ENCODE measurements around the gene ANO7. TPM values are rescaled to one million over a fixed set of nuclear protein-coding genes. Genes with fewer than 3 reads are reported as not detected.

The ANO7 gene
- total RNA-seq, 2 experiments from 2014 or later: 0.16 to 0.46 TPM

DNA sequence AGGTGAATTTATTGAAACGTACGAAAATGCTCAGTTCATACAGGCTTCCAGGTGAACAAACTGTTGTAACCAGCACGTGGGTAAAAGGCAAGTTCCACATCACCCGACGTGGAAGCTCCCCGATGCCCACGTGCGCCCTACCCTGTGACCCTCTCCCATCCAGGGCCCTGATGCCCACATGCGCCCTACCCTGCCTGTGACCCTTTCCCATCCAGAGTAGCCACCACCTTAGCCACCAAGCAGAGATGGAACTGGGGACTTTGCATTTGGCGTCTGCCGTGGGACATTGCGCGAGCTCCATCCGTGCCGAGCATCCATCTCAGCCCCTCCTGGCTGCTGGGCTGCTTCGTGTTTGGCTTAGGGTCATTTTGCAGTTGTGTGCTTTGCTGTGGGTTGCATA lies 37.5 kb downstream of the ANO7 start:
- ChIA-PET POLR2A (interaction anchor here (0.5 kb wide), 1 partner anchor 192 kb away, joined by 3 read pairs; no protein-coding TSS in a partner anchor), CTCF (ENCODE audit: unreplicated experiment) (no interaction called here)
- H3K9me3 ChIP-seq (ENCODE audit: low read length): no peaks in the 10 kb centered on the region
- no peaks in the 10 kb centered on the region for H3K4me1 ChIP-seq (ENCODE audit: insufficient read depth, low read length, poor library complexity, severe bottlenecking)
- intact Hi-C loops (cut with micrococcal nuclease; ENCODE audit: unreplicated experiment): no loop called here
- no peaks in the 10 kb centered on the region for H3K79me2 ChIP-seq (ENCODE audit: insufficient read depth, low read depth, low read length)
- no peak overlapping the region for H3K4me2 ChIP-seq (ENCODE audit: low read length)
- H3K36me3 ChIP-seq (ENCODE audit: insufficient read depth, low read length): peaks cover 37% of the 10 kb centered on the region
- no peak overlapping the region for H3K27ac ChIP-seq (ENCODE audit: low read depth, low read length, poor library complexity, severe bottlenecking)
- no peak for DNase-seq (ENCODE audit: low spot score)
- BruUV-seq (replicated peaks): no TSS peak
- no peaks in the 10 kb centered on the region for H3K9me2 ChIP-seq (ENCODE audit: insufficient read depth, low read length)
- no peak overlapping the region for H2AFZ ChIP-seq (ENCODE audit: low read length)
- no peak overlapping the region for H3K4me3 ChIP-seq (ENCODE audit: low read depth, low read length, poor library complexity, severe bottlenecking)
- H4K20me1 ChIP-seq (ENCODE audit: insufficient read depth, low read length): no peaks in the 10 kb centered on the region
- no peak for TF ChIP-seq EZH2phosphoT487 (IDR thresholded peaks at IDR 0.05; ENCODE audit: borderline replicate concordance, low read depth, low read length)
- no peak for TF ChIP-seq CTCF (conservative IDR thresholded peaks at IDR 0.05; ENCODE audit: low read length)

DNA sequence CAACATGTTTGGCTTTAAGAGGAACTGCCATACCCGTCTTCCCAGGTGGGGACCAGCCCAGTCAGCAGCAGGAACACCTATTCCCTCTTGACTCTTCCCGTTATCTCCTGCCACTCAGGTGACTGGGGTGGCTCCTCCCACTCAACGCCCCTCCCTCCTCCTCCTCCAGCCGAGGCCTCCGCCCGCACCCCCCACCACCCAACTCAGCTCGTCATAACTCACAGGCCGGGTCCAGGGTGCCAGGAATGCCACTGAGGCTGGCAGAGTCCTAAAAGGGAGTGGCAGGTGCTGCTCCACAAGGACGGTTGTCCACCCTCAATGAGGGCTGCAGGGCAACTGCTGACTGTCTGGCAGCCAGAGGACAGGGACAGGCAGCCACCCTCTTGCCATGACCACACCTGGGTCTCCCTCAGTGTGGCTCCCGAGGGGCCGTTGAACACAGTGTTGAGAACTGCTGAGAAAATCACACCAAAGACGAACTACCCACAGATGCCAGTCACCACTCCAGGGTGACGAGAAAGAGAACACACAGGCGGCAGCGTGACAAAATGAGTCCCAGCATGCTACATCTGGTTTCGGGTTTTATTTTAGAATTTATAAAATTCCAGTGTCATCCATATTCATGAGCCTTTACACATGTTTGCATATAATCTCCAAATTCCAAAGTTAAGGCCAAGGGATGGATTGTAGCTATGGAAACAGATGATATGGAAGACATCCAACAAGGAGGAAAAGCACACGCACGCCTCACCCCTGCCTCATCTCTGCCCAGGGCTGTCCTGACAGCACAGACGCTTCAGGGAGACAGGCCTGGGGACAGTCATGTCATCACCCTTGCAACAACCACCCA lies 38.5 kb downstream of the ANO7 start:
- H3K36me3 ChIP-seq (ENCODE audit: insufficient read depth, low read length): peaks cover 43% of the 10 kb centered on the region

More for the DNA sequence above, 38.5 kb downstream of the ANO7 start:
- no peaks in the 10 kb centered on the region for H3K9me3 ChIP-seq (ENCODE audit: low read length)
- CTCF ChIA-PET (ENCODE audit: unreplicated experiment): no interaction called here
- no peak overlapping the region for H2AFZ ChIP-seq (ENCODE audit: low read length)
- no peak for TF ChIP-seq EZH2phosphoT487 (IDR thresholded peaks at IDR 0.05; ENCODE audit: borderline replicate concordance, low read depth, low read length)
- TF ChIP-seq CTCF (conservative IDR thresholded peaks at IDR 0.05; ENCODE audit: low read length): no peak
- no peak overlapping the region for H3K4me2 ChIP-seq (ENCODE audit: low read length)
- POLR2A ChIA-PET: no interaction called here
- no peaks in the 10 kb centered on the region for H3K4me1 ChIP-seq (ENCODE audit: insufficient read depth, low read length, poor library complexity, severe bottlenecking)
- H3K4me3 ChIP-seq (ENCODE audit: low read depth, low read length, poor library complexity, severe bottlenecking): no peak overlapping the region
- no TSS peak for BruUV-seq (replicated peaks)
- no peak for DNase-seq (ENCODE audit: low spot score)
- no peaks in the 10 kb centered on the region for H3K79me2 ChIP-seq (ENCODE audit: insufficient read depth, low read depth, low read length)
- H3K27ac ChIP-seq (ENCODE audit: low read depth, low read length, poor library complexity, severe bottlenecking): no peak overlapping the region
- no peaks in the 10 kb centered on the region for H3K9me2 ChIP-seq (ENCODE audit: insufficient read depth, low read length)
- intact Hi-C loops (cut with micrococcal nuclease; ENCODE audit: unreplicated experiment): no loop called here
- no peaks in the 10 kb centered on the region for H4K20me1 ChIP-seq (ENCODE audit: insufficient read depth, low read length)
